PC-9 (cell line): ENCODE data around the gene MGAT2. TPM values are rescaled to one million over a fixed set of nuclear protein-coding genes. Genes with fewer than 3 reads are reported as not detected.
A peak's percentile ranks its signal among the peaks of the same experiment; 100 is the strongest.

ENCODE experiments used
- BruUV-seq: library from RNA; stranded (reverse); fragments of 400-500 nt; replicated peaks from 2 replicates; lab custom pipeline; 2021; lab: Mats Ljungman, UMichigan
- CTCF ChIA-PET: fragments of 300-600 bp; sonication (Branson Sonifier 250); formaldehyde crosslinking; loops from one replicate; lab custom pipeline; 2022; ENCODE audit warnings: antibody characterized with exemption; lab: Charles Lee
- POLR2A ChIA-PET: fragments of 300-600 bp; sonication (Branson Sonifier 250); formaldehyde crosslinking; loops from one replicate; lab custom pipeline; 2022; ENCODE audit warnings: antibody characterized with exemption; ENCODE audit not compliant: unreplicated experiment; lab: Charles Lee
- DNase-seq, 2 experiments: peaks; one replicate each; pipeline versions ENCODE4 v3.0.0 to v3.0.0-alpha.2; 2015 to 2022; ENCODE audit warnings: mixed read lengths in 1 of 2
- H2AFZ ChIP-seq: fragments of 200-600 bp; sonication (generic); 2 replicates; pipeline ENCODE4 v1.8.1; 2017; ENCODE audit warnings: antibody characterized with exemption
- H3F3A ChIP-seq: fragments of 200-600 bp; sonication (generic); 2 replicates; pipeline ENCODE4 v1.8.1; 2017; ENCODE audit warnings: antibody characterized with exemption, mild to moderate bottlenecking, low read depth; ENCODE audit not compliant: insufficient read depth
- H3K27ac ChIP-seq: fragments of 200-600 bp; sonication (generic); 2 replicates; pipeline ENCODE4 v1.6.1; 2016; ENCODE audit warnings: mixed run types
- H3K27me3 ChIP-seq: fragments of 200-600 bp; sonication (generic); 2 replicates; pipeline ENCODE4 v1.6.1; 2016; ENCODE audit warnings: low read depth, mixed run types; ENCODE audit not compliant: insufficient read depth
- H3K36me3 ChIP-seq: fragments of 200-600 bp; sonication (generic); 2 replicates; pipeline ENCODE4 v1.6.1; 2016; ENCODE audit warnings: low read depth, mixed run types
- H3K4me1 ChIP-seq: fragments of 200-600 bp; sonication (generic); replicated peaks from 2 replicates; pipeline ENCODE4 v1.6.1; 2016; ENCODE audit warnings: mixed run types; ENCODE audit not compliant: insufficient read depth
- H3K4me2 ChIP-seq: fragments of 200-600 bp; sonication (generic); 2 replicates; pipeline ENCODE4 v1.6.1; 2017; ENCODE audit warnings: mixed run types
- H3K4me3 ChIP-seq: fragments of 200-600 bp; sonication (generic); 2 replicates; pipeline ENCODE4 v1.6.1; 2016; ENCODE audit warnings: mixed run types
- H3K79me2 ChIP-seq: fragments of 200-600 bp; sonication (generic); 2 replicates; pipeline ENCODE4 v1.6.1; 2017; ENCODE audit warnings: low read depth, mixed run types
- H3K9me2 ChIP-seq: fragments of 200-600 bp; sonication (generic); 2 replicates; pipeline ENCODE4 v1.8.1; 2017; ENCODE audit warnings: mild to moderate bottlenecking; ENCODE audit not compliant: insufficient read depth
- H3K9me3 ChIP-seq: fragments of 200-600 bp; sonication (generic); 2 replicates; pipeline ENCODE4 v1.8.1; 2016; ENCODE audit warnings: low read depth; ENCODE audit not compliant: insufficient read depth
- H4K20me1 ChIP-seq: fragments of 200-600 bp; sonication (generic); 2 replicates; pipeline ENCODE4 v1.8.1; 2017; ENCODE audit not compliant: insufficient read depth
- EZH2 ChIP-seq: fragments of 200-600 bp; sonication (generic); IDR thresholded peaks from 2 replicates; pipeline ENCODE4 v1.8.0; 2017; ENCODE audit warnings: antibody characterized with exemption, low read depth
- intact Hi-C: fragments of 100-400 bp; cut with micrococcal nuclease; formaldehyde crosslinking; loops from one replicate; pipeline ENCODE4 v1.10.0; 2022; ENCODE audit not compliant: unreplicated experiment
- total RNA-seq: library from RNA; stranded (reverse); gene quantifications from 2 replicates; pipeline ENCODE4 v1.2.3, GENCODE V29; 2021
- TF ChIP-seq, protein P1 (sequence below): fragments of 200-600 bp; sonication (generic); conservative IDR thresholded peaks from 2 replicates; pipeline ENCODE4 v1.6.1; 2017; ENCODE audit warnings: mixed run types, antibody characterized with exemption, mild to moderate bottlenecking, moderate library complexity

The MGAT2 gene
- total RNA-seq, 1 experiment from 2014 or later, result 22.0 TPM

DNA sequence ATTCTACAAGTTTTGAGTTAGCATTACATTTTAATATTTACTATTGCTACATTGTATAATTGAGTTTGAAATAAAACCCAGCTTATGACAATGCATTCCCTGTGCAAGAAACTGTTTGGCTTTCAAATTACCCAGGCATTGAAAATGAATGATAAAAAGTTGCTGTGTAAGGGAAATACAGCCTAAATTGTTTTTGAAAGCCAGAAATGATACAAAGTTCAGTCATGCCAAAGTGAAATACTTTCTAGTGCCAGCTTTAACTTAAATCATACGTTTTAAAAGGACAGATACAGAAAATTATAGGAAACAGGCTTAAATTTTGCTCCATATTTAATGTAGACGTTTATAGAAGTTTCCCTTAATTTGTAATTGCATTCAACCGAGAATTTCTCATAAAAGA lies 2.8 kb downstream of the MGAT2 start:
- POLR2A ChIA-PET, result interaction anchor here (0.5 kb wide), 1 partner anchor 37 kb away, joined by 4 read pairs; the partner anchor contains the start of gene RPS29
- no TSS peak for BruUV-seq
- peaks cover 20% of the 10 kb centered on the region for H3K36me3 ChIP-seq
- no peak for DNase-seq
- H2AFZ ChIP-seq, result no peak overlapping the region
- no peaks in the 10 kb centered on the region for H3K9me2 ChIP-seq
- CTCF ChIA-PET, result interaction anchor here (0.6 to 1.2 kb wide), 2 partner anchors 215 to 230 kb away, joined by 4 to 5 read pairs; no protein-coding TSS in a partner anchor
- no peaks in the 10 kb centered on the region for H3K9me3 ChIP-seq
- peaks cover 50% of the 10 kb centered on the region for H3K4me1 ChIP-seq
- intact Hi-C loops, result loop anchor here (5.0 kb wide), 1 partner anchor 36 kb away; the partner anchor contains the start of gene RPS29
- peak overlapping the region; percentile 98 for H3K4me2 ChIP-seq
- H3K27me3 ChIP-seq, result no peaks in the 10 kb centered on the region
- TF ChIP-seq, protein P1, sequence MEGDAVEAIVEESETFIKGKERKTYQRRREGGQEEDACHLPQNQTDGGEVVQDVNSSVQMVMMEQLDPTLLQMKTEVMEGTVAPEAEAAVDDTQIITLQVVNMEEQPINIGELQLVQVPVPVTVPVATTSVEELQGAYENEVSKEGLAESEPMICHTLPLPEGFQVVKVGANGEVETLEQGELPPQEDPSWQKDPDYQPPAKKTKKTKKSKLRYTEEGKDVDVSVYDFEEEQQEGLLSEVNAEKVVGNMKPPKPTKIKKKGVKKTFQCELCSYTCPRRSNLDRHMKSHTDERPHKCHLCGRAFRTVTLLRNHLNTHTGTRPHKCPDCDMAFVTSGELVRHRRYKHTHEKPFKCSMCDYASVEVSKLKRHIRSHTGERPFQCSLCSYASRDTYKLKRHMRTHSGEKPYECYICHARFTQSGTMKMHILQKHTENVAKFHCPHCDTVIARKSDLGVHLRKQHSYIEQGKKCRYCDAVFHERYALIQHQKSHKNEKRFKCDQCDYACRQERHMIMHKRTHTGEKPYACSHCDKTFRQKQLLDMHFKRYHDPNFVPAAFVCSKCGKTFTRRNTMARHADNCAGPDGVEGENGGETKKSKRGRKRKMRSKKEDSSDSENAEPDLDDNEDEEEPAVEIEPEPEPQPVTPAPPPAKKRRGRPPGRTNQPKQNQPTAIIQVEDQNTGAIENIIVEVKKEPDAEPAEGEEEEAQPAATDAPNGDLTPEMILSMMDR, result no peak
- TF ChIP-seq EZH2, result no peak
- peak overlapping the region; percentile 100; the same call in 1 of the 2 replicates for H3K4me3 ChIP-seq
- peaks cover 31% of the 10 kb centered on the region for H3F3A ChIP-seq
- H4K20me1 ChIP-seq, result peaks cover 38% of the 10 kb centered on the region
- H3K79me2 ChIP-seq, result peaks cover 87% of the 10 kb centered on the region
- peak overlapping the region; percentile 75; the same call in 1 of the 2 replicates for H3K27ac ChIP-seq

DNA sequence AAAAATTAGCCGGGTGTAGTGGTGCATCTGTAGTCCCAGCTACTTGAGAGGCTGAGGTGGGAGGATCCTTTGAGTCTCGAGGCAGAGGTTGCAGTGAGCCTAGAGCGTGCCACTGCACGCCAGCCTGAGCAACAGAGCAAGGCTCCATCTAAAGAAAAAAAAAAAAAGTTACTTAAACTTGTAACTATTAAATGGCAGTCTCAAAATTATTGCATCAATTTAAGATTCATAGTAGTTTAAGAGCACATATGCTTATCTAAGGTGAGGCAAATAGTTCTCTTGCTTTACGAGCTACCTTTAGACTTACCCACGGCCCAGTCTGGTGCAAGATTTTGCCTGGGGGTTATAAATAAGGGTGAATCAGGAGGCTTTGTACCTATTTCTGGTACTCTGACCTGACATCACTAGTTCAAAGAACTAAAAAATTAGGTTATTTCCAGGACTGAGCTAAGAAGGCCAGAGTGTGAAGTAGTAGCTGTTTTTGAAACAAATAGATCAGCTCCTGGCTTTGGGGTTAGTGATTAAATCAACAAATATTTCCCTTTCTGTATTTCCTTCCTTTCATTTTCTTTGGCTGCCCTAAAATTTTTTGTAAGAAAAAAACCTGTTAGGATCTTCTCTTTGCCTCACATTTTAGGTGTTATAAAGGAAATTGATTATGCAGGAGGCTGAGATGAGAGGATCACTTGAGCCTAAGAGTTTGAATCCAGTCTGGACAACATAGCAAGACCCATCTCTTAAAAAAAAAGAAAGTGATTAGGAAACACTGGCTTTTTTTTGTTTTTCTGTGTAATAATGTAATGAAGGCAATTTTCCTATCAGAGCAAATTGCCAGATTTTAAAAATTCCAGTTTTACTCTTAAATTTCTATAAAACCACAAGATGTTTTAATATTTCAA lies 3.6 kb downstream of the MGAT2 start:
- Histone ChIP-seq H3F3A (peaks cover 31% of the 10 kb centered on the region), H3K4me3 (peak overlapping the region; percentile 100; the same call in 1 of the 2 replicates), H4K20me1 (peaks cover 33% of the 10 kb centered on the region), H3K9me3 (no peaks in the 10 kb centered on the region), H2AFZ (no peak overlapping the region), H3K36me3 (peaks cover 12% of the 10 kb centered on the region), H3K27ac (peak overlapping the region; percentile 75), H3K9me2 (no peaks in the 10 kb centered on the region), H3K4me2 (peak overlapping the region; percentile 98), H3K4me1 (peaks cover 42% of the 10 kb centered on the region), H3K27me3 (no peaks in the 10 kb centered on the region), H3K79me2 (peaks cover 87% of the 10 kb centered on the region)
- DNase-seq, result peak in 1 of 2 experiments; percentile 88
- ChIA-PET CTCF (interaction anchor here (0.5 to 1.2 kb wide), 2 partner anchors 22 to 230 kb away, joined by 4 to 5 read pairs; no protein-coding TSS in a partner anchor), POLR2A (interaction anchor here (0.5 to 0.6 kb wide), 2 partner anchors 35 to 38 kb away, joined by 3 to 4 read pairs; partner anchors contain the start of gene RPS29)
- BruUV-seq, result no TSS peak
- TF ChIP-seq, protein P1, result no peak
- TF ChIP-seq EZH2, result no peak
- intact Hi-C loops, result loop anchor here (5.0 kb wide), 1 partner anchor 37 kb away; the partner anchor contains the start of gene RPS29
